Mesenchymal stem cell (in vitro differentiated cells and primary cell): ENCODE data around the gene MT1F. TPM values are rescaled to one million over a fixed set of nuclear protein-coding genes. Genes with fewer than 3 reads are reported as not detected.

Experiments
- DNase-seq: peaks from one replicate; pipeline ENCODE4 v3.0.0-alpha.2; 2013
- H2AFZ ChIP-seq: one replicate; pipeline ENCODE4 v1.6.1; 2013; ENCODE audit warnings: low read depth, mild to moderate bottlenecking, control low read depth, inconsistent platforms, low read length, moderate library complexity
- H2AK5ac ChIP-seq: 2 replicates; pipeline ENCODE4 v1.6.1; 2013; ENCODE audit warnings: low read length, moderate library complexity, mild to moderate bottlenecking, inconsistent platforms; ENCODE audit not compliant: severe bottlenecking
- H2BK120ac ChIP-seq: one replicate; pipeline ENCODE4 v1.6.1; 2013; ENCODE audit warnings: low read depth, mild to moderate bottlenecking, inconsistent platforms, low read length, moderate library complexity
- H2BK12ac ChIP-seq, 2 experiments: one replicate each; pipeline ENCODE4 v1.6.1; 2013; ENCODE audit warnings: inconsistent platforms in 2 of 2, low read length in 2 of 2, mild to moderate bottlenecking in 2 of 2, moderate library complexity in 2 of 2, control low read depth in 1 of 2
- H2BK15ac ChIP-seq: one replicate; pipeline ENCODE4 v1.6.1; 2013; ENCODE audit warnings: mild to moderate bottlenecking, low read depth, inconsistent platforms; ENCODE audit not compliant: poor library complexity, severe bottlenecking
- H2BK5ac ChIP-seq: 2 replicates; pipeline ENCODE4 v1.6.1; 2013; ENCODE audit warnings: low read depth, mild to moderate bottlenecking, low read length, control low read depth, inconsistent platforms; ENCODE audit not compliant: poor library complexity, severe bottlenecking
- H3K14ac ChIP-seq, 2 experiments: one replicate each; pipeline ENCODE4 v1.6.1; 2013; ENCODE audit warnings: inconsistent platforms in 2 of 2, low read length in 2 of 2, control low read depth in 1 of 2, mild to moderate bottlenecking in 1 of 2, moderate library complexity in 1 of 2
- H3K18ac ChIP-seq, 2 experiments: one replicate each; pipeline ENCODE4 v1.6.1; 2013; ENCODE audit warnings: inconsistent platforms in 2 of 2, low read length in 2 of 2, control low read depth in 1 of 2, low read depth in 1 of 2, mild to moderate bottlenecking in 1 of 2
- H3K23ac ChIP-seq, 2 experiments: one replicate each; pipeline ENCODE4 v1.6.1; 2013; ENCODE audit warnings: inconsistent platforms in 2 of 2, low read length in 2 of 2, mild to moderate bottlenecking in 2 of 2, moderate library complexity in 2 of 2, control low read depth in 1 of 2
- H3K27ac ChIP-seq: 2 replicates; pipeline ENCODE4 v1.5.1; 2013; ENCODE audit warnings: mild to moderate bottlenecking, moderate library complexity, low read length, control low read depth, inconsistent platforms; ENCODE audit not compliant: poor library complexity, severe bottlenecking
- H3K27me3 ChIP-seq, 2 experiments: 2 replicates each; pipeline versions ENCODE4 v1.6.1 to v1.7.0; 2013; ENCODE audit warnings: low read length in 2 of 2, mild to moderate bottlenecking in 2 of 2, moderate library complexity in 2 of 2, control low read depth in 1 of 2, inconsistent platforms in 1 of 2; ENCODE audit not compliant: control insufficient read depth in 1 of 2, insufficient read depth in 1 of 2
- H3K36me3 ChIP-seq, 2 experiments: 2 replicates each; pipeline versions ENCODE4 v1.6.1 to v1.7.0; 2013; ENCODE audit warnings: low read length in 2 of 2, control low read depth in 1 of 2, inconsistent platforms in 1 of 2, low read depth in 1 of 2, mild to moderate bottlenecking in 1 of 2; ENCODE audit not compliant: insufficient read depth in 2 of 2, control insufficient read depth in 1 of 2
- H3K4ac ChIP-seq, 2 experiments: one replicate each; pipeline ENCODE4 v1.6.1; 2013; ENCODE audit warnings: inconsistent platforms in 2 of 2, low read length in 2 of 2, mild to moderate bottlenecking in 2 of 2, moderate library complexity in 2 of 2, control low read depth in 1 of 2, low read depth in 1 of 2
- H3K4me1 ChIP-seq: 2 replicates; pipeline ENCODE4 v1.6.1; 2013; ENCODE audit warnings: low read depth, low read length, control low read depth; ENCODE audit not compliant: control insufficient read depth, insufficient read depth
- H3K4me2 ChIP-seq: 2 replicates; pipeline ENCODE4 v1.6.1; 2013; ENCODE audit warnings: low read length, mild to moderate bottlenecking, inconsistent platforms; ENCODE audit not compliant: poor library complexity, severe bottlenecking
- H3K4me3 ChIP-seq, 2 experiments: 2 replicates each; pipeline versions ENCODE4 v1.5.1 to v1.7.0; 2013; ENCODE audit warnings: low read length in 2 of 2, mild to moderate bottlenecking in 2 of 2, control low read depth in 1 of 2, low read depth in 1 of 2; ENCODE audit not compliant: insufficient read depth in 1 of 2
- H3K79me1 ChIP-seq: replicated peaks from 2 replicates; pipeline ENCODE4 v1.6.1; 2013; ENCODE audit warnings: mild to moderate bottlenecking, control low read depth, low read length, inconsistent platforms; ENCODE audit not compliant: poor library complexity, severe bottlenecking
- H3K9ac ChIP-seq: 2 replicates; pipeline ENCODE4 v1.7.0; 2013; ENCODE audit warnings: mild to moderate bottlenecking, low read length, moderate library complexity
- H3K9me3 ChIP-seq: 2 replicates; pipeline ENCODE4 v1.7.0; 2013; ENCODE audit warnings: mild to moderate bottlenecking, low read length; ENCODE audit not compliant: control insufficient read depth
- H4K8ac ChIP-seq: one replicate; pipeline ENCODE4 v1.6.1; 2013; ENCODE audit warnings: inconsistent platforms, mild to moderate bottlenecking, low read length, moderate library complexity
- H4K91ac ChIP-seq: one replicate; pipeline ENCODE4 v1.6.1; 2013; ENCODE audit warnings: mild to moderate bottlenecking, low read length, inconsistent platforms
- WGBS: methylation state at CpG from one replicate; pipeline ENCODE4 v1.1.7; 2013; ENCODE audit warnings: mixed read lengths; 5-methylcytosine and 5-hydroxymethylcytosine counted together
- polyA plus RNA-seq, 2 experiments: library from polyadenylated mRNA; stranded (reverse); fragments of 200-250 nt; gene quantifications; one replicate each; pipeline ENCODE4 v1.2.3, GENCODE V29; 2013

The MT1F gene
- polyA plus RNA-seq (2013, experiment 1 of 2) = not detected
- polyA plus RNA-seq (2013, experiment 2 of 2) = not detected

DNA sequence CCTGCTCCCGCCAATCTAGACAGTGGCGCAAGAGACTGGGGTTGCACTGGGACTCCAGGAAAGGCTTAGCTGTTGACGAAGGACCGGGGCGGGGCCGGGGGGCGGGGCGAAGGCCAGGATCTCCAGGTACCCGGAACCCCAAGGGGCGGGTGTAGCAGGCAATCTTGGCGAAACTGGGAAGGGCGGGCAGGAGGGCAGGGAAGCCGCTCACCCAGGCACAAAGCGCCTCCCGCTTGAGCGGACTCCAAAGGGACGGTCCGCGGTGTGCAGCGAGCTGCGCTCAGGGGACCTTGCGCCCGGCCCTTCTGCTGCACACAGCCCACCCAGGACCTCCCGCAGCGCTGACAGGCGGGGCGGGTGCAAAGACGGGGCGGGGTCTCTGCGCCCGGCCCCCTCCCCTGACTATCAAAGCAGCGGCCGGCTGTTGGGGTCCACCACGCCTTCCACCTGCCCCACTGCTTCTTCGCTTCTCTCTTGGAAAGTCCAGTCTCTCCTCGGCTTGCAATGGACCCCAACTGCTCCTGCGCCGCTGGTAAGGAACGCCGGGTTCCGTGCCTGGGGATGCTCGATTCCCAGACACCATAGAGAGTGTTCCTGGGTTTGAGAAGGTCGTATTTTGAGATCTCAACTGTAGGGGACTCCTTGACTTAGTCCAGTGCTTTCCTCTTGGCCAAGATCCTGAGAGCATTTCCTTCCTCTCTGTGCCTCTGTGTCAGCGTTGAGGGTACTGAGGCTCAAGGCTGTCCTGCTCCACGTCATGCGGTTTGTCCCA lies at the start of gene MT1F:
MT1F (plus strand) TSS at position 405 of the 772 bp plus-strand sequence; CDS start at position 505, 100 bp downstream.
- no peak within 1 kb of the TSS for H3K14ac ChIP-seq
- H3K23ac ChIP-seq = no peak within 1 kb of the TSS
- peak within 1 kb of the TSS; percentile 5 for H3K9ac ChIP-seq
- H3K36me3 ChIP-seq = no peaks in the 10 kb centered on the region
- H3K4me3 ChIP-seq = peak within 1 kb of the TSS; percentile 34 to 73
- H3K4me2 ChIP-seq = peak within 1 kb of the TSS; percentile 63
- peak within 1 kb of the TSS; percentile 13 for H2BK15ac ChIP-seq
- 3% methylated on average over 44 of the region's 46 CpGs for WGBS
- H2BK12ac ChIP-seq = no peak within 1 kb of the TSS
- peak; percentile 49 for DNase-seq
- H2AK5ac ChIP-seq = no peak within 1 kb of the TSS
- no peak within 1 kb of the TSS for H4K91ac ChIP-seq
- peaks cover 57 to 58% of the 10 kb centered on the region in 2 experiments for H3K27me3 ChIP-seq
- H4K8ac ChIP-seq = no peak within 1 kb of the TSS
- H3K4ac ChIP-seq = no peak within 1 kb of the TSS
- H2AFZ ChIP-seq = no peak within 1 kb of the TSS
- H2BK120ac ChIP-seq = no peak within 1 kb of the TSS
- no peaks in the 10 kb centered on the region for H3K79me1 ChIP-seq
- H3K9me3 ChIP-seq = no peaks in the 10 kb centered on the region
- no peak within 1 kb of the TSS for H2BK5ac ChIP-seq
- H3K27ac ChIP-seq = no peak within 1 kb of the TSS
- peaks cover 18% of the 10 kb centered on the region for H3K4me1 ChIP-seq
- no peak within 1 kb of the TSS for H3K18ac ChIP-seq

DNA sequence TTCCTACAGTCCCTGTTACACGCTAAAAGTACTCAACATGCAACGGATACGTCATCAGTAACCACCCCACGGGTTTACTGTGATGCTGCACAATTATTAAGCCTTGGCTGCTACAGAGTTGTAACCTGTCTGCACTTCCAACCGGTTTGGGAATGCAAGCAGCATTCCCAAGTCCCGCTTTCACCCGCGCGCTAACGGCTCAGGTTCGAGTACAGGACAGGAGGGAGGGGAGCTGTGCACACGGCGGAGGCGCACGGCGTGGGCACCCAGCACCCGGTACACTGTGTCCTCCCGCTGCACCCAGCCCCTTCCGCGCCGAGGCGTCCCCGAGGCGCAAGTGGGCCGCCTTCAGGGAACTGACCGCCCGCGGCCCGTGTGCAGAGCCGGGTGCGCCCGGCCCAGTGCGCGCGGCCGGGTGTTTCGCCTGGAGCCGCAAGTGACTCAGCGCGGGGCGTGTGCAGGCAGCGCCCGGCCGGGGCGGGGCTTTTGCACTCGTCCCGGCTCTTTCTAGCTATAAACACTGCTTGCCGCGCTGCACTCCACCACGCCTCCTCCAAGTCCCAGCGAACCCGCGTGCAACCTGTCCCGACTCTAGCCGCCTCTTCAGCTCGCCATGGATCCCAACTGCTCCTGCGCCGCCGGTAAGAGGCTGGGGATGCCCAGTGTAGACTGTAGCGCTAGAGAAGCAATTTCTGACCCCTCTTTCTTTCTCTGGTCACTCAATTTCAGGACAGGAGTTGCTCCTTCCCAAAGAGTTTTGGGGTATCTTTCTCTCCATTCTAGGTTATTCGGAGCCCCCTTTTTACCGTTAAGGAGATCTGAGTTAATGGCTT lies 49.5 kb upstream of the MT1F start, which contains the start of gene MT2A:
MT2A (plus strand) TSS at position 542 of the 833 bp plus-strand sequence; CDS start at position 614, 72 bp downstream.
- H3K9me3 ChIP-seq = no peaks in the 10 kb centered on the region

DNA sequence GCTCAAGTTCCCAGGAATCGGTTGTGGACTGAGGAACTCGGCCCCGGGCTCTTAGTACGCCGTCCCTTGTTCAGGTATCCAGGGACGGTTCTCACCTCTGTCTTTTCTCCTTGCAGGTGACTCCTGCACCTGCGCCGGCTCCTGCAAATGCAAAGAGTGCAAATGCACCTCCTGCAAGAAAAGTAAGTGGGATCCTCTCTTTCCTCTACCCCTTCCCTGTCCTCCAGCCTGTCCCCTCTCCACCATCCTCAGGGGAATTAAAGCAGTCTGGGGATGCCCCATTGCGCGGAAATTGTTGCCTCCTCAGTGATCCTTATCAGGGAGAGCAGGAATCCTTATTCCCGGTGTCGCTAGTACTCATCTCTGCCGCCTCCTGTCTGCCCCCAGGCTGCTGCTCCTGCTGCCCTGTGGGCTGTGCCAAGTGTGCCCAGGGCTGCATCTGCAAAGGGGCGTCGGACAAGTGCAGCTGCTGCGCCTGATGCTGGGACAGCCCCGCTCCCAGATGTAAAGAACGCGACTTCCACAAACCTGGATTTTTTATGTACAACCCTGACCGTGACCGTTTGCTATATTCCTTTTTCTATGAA lies 48.8 kb upstream of the MT1F start:
- peak overlapping the region; percentile 91 for H3K9ac ChIP-seq
- no peak overlapping the region for H2BK120ac ChIP-seq
- peak overlapping the region; percentile 77 for H2BK15ac ChIP-seq
- peak overlapping the region in 1 of 2 experiments; percentile 68 for H3K14ac ChIP-seq
- no peak overlapping the region for H2AFZ ChIP-seq
- peaks cover 34% of the 10 kb centered on the region for H3K4me1 ChIP-seq
- peak overlapping the region; percentile 79 for H3K4me2 ChIP-seq
- no peaks in the 10 kb centered on the region for H3K27me3 ChIP-seq
- H3K36me3 ChIP-seq = no peaks in the 10 kb centered on the region
- peak overlapping the region; percentile 81 for H4K91ac ChIP-seq
- H2BK5ac ChIP-seq = no peak overlapping the region
- peak; percentile 38 for DNase-seq
- peak overlapping the region; percentile 52 for H4K8ac ChIP-seq
- peak overlapping the region; percentile 94 for H3K27ac ChIP-seq
- H3K4me3 ChIP-seq = peak overlapping the region; percentile 59 to 92
- 6% methylated on average over 21 of the region's 21 CpGs for WGBS
- no peak overlapping the region for H2AK5ac ChIP-seq
- H3K23ac ChIP-seq = no peak overlapping the region
- H3K9me3 ChIP-seq = no peaks in the 10 kb centered on the region
- peaks cover 4% of the 10 kb centered on the region for H3K79me1 ChIP-seq
- peak overlapping the region; percentile 24 to 46 for H3K4ac ChIP-seq
- peak overlapping the region; percentile 54 to 85 for H3K18ac ChIP-seq
- peak overlapping the region in 1 of 2 experiments; percentile 45 for H2BK12ac ChIP-seq

More for the DNA sequence above, 49.5 kb upstream of the MT1F start, which contains the start of gene MT2A:
- 5% methylated on average over 57 of the region's 62 CpGs for WGBS
- Histone ChIP-seq H2BK15ac (peak within 1 kb of the TSS; percentile 77), H3K14ac (peak within 1 kb of the TSS in 1 of 2 experiments; percentile 98), H3K4me1 (peaks cover 34% of the 10 kb centered on the region), H3K4ac (peak within 1 kb of the TSS; percentile 99 to 100), H2BK120ac (peak within 1 kb of the TSS; percentile 88), H3K79me1 (peaks cover 4% of the 10 kb centered on the region), H3K36me3 (no peaks in the 10 kb centered on the region), H3K27me3 (no peaks in the 10 kb centered on the region), H3K27ac (peak within 1 kb of the TSS; percentile 99), H3K4me2 (peak within 1 kb of the TSS; percentile 79), H4K8ac (peak within 1 kb of the TSS; percentile 100), H2AFZ (peak within 1 kb of the TSS; percentile 46), H3K4me3 (peak within 1 kb of the TSS; percentile 59 to 92), H3K23ac (peak within 1 kb of the TSS; percentile 2 to 75), H4K91ac (peak within 1 kb of the TSS; percentile 100), H2BK5ac (peak within 1 kb of the TSS; percentile 79), H3K9ac (peak within 1 kb of the TSS; percentile 91), H2AK5ac (peak within 1 kb of the TSS; percentile 34), H2BK12ac (peak within 1 kb of the TSS; percentile 97 to 99), H3K18ac (peak within 1 kb of the TSS; percentile 96 to 100)
- DNase-seq = peak; percentile 98
